Activated CD4-positive, alpha-beta T cell treated with anti-CD3 and anti-CD28 coated beads, Interleukin-2, Interleukin-6, amounts not matched to agents 100 ng/mL and 50 ng/mL, durations not matched to agents 16 hours and 8 hours (primary cell): Measurements from ENCODE around the gene FAM110C.
"Not testable (repeated sequence)": the region's sequence is repeated elsewhere in the genome, so short reads cannot be mapped to it uniquely, and the experiment has no call there.

Experiments
- DNase-seq: peaks from one replicate; pipeline ENCODE4 v3.0.0-alpha.2; 2020

The FAM110C gene

GRCh38 chr2:42788-43187 is 3.5 kb downstream of the FAM110C start:
- no peak for DNase-seq

- DNase-seq: no peak
These were observed 5.8 kb downstream of the FAM110C start for GRCh38 chr2:40465-40864.

GRCh38 chr2:38155-38554 is 8.2 kb downstream of the FAM110C start:
- DNase-seq: no peak

- DNase-seq: no peak
These were observed 10.0 kb downstream of the FAM110C start for GRCh38 chr2:36318-36717.

GRCh38 chr2:35852-36251 is 10.5 kb downstream of the FAM110C start:
- DNase-seq: peak; percentile 19

- DNase-seq: peak; percentile 83
These were observed 12.7 kb downstream of the FAM110C start for GRCh38 chr2:33620-34019.

- DNase-seq: peak; percentile 74
These were observed 14.2 kb downstream of the FAM110C start for GRCh38 chr2:32068-32467.

- no peak for DNase-seq
These were observed 17.1 kb downstream of the FAM110C start for GRCh38 chr2:29253-29652.

GRCh38 chr2:28406-28975 is 17.8 kb downstream of the FAM110C start:
- no peak for DNase-seq

GRCh38 chr2:26891-27290 is 19.4 kb downstream of the FAM110C start:
- DNase-seq: no peak

- DNase-seq: no peak
These were observed 20.8 kb downstream of the FAM110C start for GRCh38 chr2:25543-25942.

GRCh38 chr2:24591-24990 is 21.7 kb downstream of the FAM110C start:
- DNase-seq: not testable (repeated sequence)

GRCh38 chr2:24107-24506 is 22.2 kb downstream of the FAM110C start:
- DNase-seq: no peak

GRCh38 chr2:23283-23682 is 23.0 kb downstream of the FAM110C start:
- no peak for DNase-seq

- not testable (repeated sequence) for DNase-seq
These were observed 24.1 kb downstream of the FAM110C start for GRCh38 chr2:22244-22643.

GRCh38 chr2:20259-20658 is 26.0 kb downstream of the FAM110C start:
- DNase-seq: not testable (repeated sequence)

GRCh38 chr2:19505-19904 is 26.8 kb downstream of the FAM110C start:
- no peak for DNase-seq

GRCh38 chr2:18402-19271 is 27.7 kb downstream of the FAM110C start:
- no peak for DNase-seq

GRCh38 chr2:15916-16315 is 30.4 kb downstream of the FAM110C start:
- not testable (repeated sequence) for DNase-seq

- DNase-seq: peak; percentile 62
These were observed 34.9 kb downstream of the FAM110C start for GRCh38 chr2:11248-11941.

GRCh38 chr2:10222-10875 is 36.0 kb downstream of the FAM110C start:
- no peak for DNase-seq
